HG02759 (cell line): ENCODE data around the gene DUSP15.
A peak's percentile ranks its signal among the peaks of the same experiment; 100 is the strongest.

Experiments
- ATAC-seq: cut with Tn5 transposase; IDR thresholded peaks from one replicate; pipeline ENCODE4 v1.9.1; 2021; ENCODE audit warnings: mild to moderate bottlenecking, moderate library complexity; ENCODE audit not compliant: unreplicated experiment

The DUSP15 gene

GRCh38 chr20:31896049-31896448 lies 25.7 kb upstream of the DUSP15 start:
- no peak for ATAC-seq

GRCh38 chr20:31894980-31895675 lies 24.8 kb upstream of the DUSP15 start:
- peak; percentile 98 for ATAC-seq

- ATAC-seq: no peak
Measured at GRCh38 chr20:31890646-31891045, 20.3 kb upstream of the DUSP15 start.

- ATAC-seq: no peak
Measured at GRCh38 chr20:31883829-31884228, 13.5 kb upstream of the DUSP15 start.

- ATAC-seq: no peak
Measured at GRCh38 chr20:31881945-31882344, 11.6 kb upstream of the DUSP15 start.

GRCh38 chr20:31879143-31879987 lies 9.0 kb upstream of the DUSP15 start:
- ATAC-seq: peak; percentile 96

GRCh38 chr20:31877684-31878083 lies 7.4 kb upstream of the DUSP15 start:
- no peak for ATAC-seq

- ATAC-seq: no peak
Measured at GRCh38 chr20:31875671-31876070, 5.3 kb upstream of the DUSP15 start.

GRCh38 chr20:31872406-31872805 lies 2.1 kb upstream of the DUSP15 start:
- no peak for ATAC-seq

GRCh38 chr20:31871618-31871954 lies 1.3 kb upstream of the DUSP15 start:
- no peak for ATAC-seq

- ATAC-seq: no peak
Measured at GRCh38 chr20:31870726-31871617, 645 bp upstream of the DUSP15 start.

- no peak for ATAC-seq
Measured at GRCh38 chr20:31869673-31869941, 720 bp downstream of the DUSP15 start.

- ATAC-seq: no peak
Measured at GRCh38 chr20:31868853-31869672, 1.3 kb downstream of the DUSP15 start.

- no peak for ATAC-seq
Measured at GRCh38 chr20:31866221-31866620, 4.1 kb downstream of the DUSP15 start.

GRCh38 chr20:31864521-31865400 lies 5.6 kb downstream of the DUSP15 start:
- ATAC-seq: no peak

GRCh38 chr20:31863296-31864085 lies 6.8 kb downstream of the DUSP15 start:
- ATAC-seq: no peak

- no peak for ATAC-seq
Measured at GRCh38 chr20:31862506-31862905, 7.8 kb downstream of the DUSP15 start.

GRCh38 chr20:31862157-31862470 lies 8.2 kb downstream of the DUSP15 start:
- ATAC-seq: no peak
